NB4 (cell line): ENCODE data around the gene CFAP43.

Experiments
- DNase-seq: peaks from one replicate; pipeline ENCODE4 v3.0.0; 2010; ENCODE audit warnings: low read depth
- H3K4me3 ChIP-seq: one replicate; pipeline ENCODE4 v1.5.1; 2011; ENCODE audit warnings: mild to moderate bottlenecking, low read depth, low read length, moderate library complexity
- MYC ChIP-seq: IDR thresholded peaks from 2 replicates; pipeline ENCODE4 v1.6.1; 2011; ENCODE audit warnings: low read depth, low read length
- POLR2A ChIP-seq: IDR thresholded peaks from 2 replicates; pipeline ENCODE4 v1.6.1; 2011; ENCODE audit warnings: mild to moderate bottlenecking; ENCODE audit not compliant: insufficient read length; ENCODE audit errors: extremely low read depth
- TF ChIP-seq, protein P1 (sequence below): IDR thresholded peaks from 2 replicates; pipeline ENCODE4 v1.6.1; 2011; ENCODE audit warnings: low read depth, low read length
- TF ChIP-seq, protein P2 (sequence below): IDR thresholded peaks from one replicate; pipeline ENCODE4 v1.5.1; 2012; ENCODE audit warnings: low read depth, low read length

Gene CFAP43

DNA sequence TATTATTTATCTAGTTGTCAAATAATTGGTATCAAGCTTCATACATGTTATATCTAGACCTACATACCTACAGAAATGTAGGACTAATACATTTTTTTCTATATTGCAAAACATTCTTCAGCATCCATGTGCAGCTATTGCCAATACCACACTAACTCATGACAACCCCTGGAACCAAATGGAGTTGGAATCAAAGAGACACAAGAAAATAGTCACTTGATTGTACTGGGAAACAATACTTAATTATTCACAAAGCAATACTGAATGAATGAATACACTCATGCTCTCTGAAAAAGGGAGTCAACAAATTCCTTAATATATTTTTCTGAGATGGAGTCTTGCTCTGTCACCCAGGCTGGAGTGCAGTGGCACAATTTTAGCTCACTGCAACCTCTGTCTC is 10.4 kb upstream of the CFAP43 start:
- TF ChIP-seq, protein P1, sequence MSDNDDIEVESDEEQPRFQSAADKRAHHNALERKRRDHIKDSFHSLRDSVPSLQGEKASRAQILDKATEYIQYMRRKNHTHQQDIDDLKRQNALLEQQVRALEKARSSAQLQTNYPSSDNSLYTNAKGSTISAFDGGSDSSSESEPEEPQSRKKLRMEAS, result no peak
- TF ChIP-seq, protein P2, sequence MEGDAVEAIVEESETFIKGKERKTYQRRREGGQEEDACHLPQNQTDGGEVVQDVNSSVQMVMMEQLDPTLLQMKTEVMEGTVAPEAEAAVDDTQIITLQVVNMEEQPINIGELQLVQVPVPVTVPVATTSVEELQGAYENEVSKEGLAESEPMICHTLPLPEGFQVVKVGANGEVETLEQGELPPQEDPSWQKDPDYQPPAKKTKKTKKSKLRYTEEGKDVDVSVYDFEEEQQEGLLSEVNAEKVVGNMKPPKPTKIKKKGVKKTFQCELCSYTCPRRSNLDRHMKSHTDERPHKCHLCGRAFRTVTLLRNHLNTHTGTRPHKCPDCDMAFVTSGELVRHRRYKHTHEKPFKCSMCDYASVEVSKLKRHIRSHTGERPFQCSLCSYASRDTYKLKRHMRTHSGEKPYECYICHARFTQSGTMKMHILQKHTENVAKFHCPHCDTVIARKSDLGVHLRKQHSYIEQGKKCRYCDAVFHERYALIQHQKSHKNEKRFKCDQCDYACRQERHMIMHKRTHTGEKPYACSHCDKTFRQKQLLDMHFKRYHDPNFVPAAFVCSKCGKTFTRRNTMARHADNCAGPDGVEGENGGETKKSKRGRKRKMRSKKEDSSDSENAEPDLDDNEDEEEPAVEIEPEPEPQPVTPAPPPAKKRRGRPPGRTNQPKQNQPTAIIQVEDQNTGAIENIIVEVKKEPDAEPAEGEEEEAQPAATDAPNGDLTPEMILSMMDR, result no peak
- TF ChIP-seq MYC (no peak), POLR2A (no peak)
- H3K4me3 ChIP-seq, result no peak overlapping the region
- DNase-seq, result no peak

DNA sequence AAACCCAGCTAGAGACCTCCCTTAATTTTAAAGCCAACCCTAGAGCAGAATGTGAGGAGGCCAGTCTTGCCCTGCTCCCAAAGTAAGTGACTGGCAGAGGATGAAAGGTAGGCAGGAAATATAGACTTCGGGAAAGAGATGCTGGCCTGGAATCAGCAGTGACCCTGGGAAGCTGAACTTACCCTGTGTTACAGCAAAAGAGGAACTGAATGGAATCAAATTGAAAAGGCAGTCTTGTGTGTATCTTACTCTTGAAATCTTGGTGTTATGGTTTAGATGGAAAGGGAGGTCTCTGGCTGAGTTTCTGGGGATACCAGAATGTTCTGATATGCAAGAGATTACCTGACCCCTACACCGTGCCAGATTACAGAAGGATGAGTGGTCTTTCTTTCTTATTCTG is 7.9 kb upstream of the CFAP43 start:
- peak; percentile 10 for DNase-seq
- H3K4me3 ChIP-seq, result no peak overlapping the region
- TF ChIP-seq, protein P2, result no peak
- no peak for TF ChIP-seq POLR2A
- TF ChIP-seq, protein P1, result no peak
- no peak for TF ChIP-seq MYC

DNA sequence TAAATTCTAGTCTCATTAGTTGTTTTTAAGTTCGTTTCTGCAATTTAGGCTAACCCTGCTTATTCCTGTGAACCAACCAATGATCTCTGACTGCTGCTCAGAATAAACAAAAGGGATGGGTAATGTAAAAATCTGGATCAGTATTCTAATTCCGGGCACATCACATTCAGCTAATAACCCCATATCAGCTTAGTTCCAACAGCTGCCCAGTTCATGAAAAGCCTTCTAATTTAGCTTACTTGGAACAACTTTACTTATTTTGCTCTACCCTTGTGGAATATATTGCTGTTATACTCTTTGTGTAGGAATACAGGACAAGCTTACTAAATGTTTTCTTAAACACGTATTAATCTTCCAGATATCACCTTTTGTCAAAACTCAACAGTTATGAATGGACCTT is 3.6 kb upstream of the CFAP43 start:
- TF ChIP-seq POLR2A, result no peak
- no peak for TF ChIP-seq MYC
- TF ChIP-seq, protein P1, result no peak
- TF ChIP-seq, protein P2, result no peak
- no peak overlapping the region for H3K4me3 ChIP-seq

GRCh38 chr10:104234934-104235333 is 2.8 kb upstream of the CFAP43 start:
- no peak overlapping the region for H3K4me3 ChIP-seq
- TF ChIP-seq, protein P2, result no peak
- TF ChIP-seq POLR2A (no peak), MYC (no peak)
- TF ChIP-seq, protein P1, result no peak
- no peak for DNase-seq

More for the DNA sequence above, 3.6 kb upstream of the CFAP43 start:
- no peak for DNase-seq

DNA sequence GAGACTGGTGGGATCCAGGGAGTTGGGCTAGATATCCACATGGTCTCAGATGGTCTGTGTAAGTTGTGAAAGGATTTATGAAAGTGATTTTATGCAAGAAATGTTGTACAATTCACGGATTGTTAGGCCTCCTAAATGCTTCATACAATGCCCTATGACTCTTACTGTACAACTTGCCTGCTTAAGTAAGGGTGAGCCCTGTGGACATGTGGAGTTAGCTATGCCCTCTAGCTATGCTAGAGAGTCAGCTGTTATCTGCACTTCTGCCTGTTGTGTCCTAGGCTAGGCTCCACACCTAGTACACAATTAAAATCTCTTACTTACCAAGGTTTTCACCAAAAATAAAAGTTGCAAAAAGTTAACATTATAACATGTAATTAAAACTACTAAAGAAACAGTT is 1.7 kb upstream of the CFAP43 start:
- no peak for DNase-seq
- no peak overlapping the region for H3K4me3 ChIP-seq
- TF ChIP-seq, protein P2, result no peak
- TF ChIP-seq MYC, result no peak
- TF ChIP-seq POLR2A, result no peak
- TF ChIP-seq, protein P1, result no peak

GRCh38 chr10:104232613-104233102 is 494 bp upstream of the CFAP43 start:
- peak overlapping the region; percentile 77 for H3K4me3 ChIP-seq
- TF ChIP-seq POLR2A, result no peak
- TF ChIP-seq, protein P2, result no peak
- TF ChIP-seq MYC, result no peak
- TF ChIP-seq, protein P1, result no peak
- no peak for DNase-seq
